ENCODE results near the gene TNIK.

Gene TNIK

DNA sequence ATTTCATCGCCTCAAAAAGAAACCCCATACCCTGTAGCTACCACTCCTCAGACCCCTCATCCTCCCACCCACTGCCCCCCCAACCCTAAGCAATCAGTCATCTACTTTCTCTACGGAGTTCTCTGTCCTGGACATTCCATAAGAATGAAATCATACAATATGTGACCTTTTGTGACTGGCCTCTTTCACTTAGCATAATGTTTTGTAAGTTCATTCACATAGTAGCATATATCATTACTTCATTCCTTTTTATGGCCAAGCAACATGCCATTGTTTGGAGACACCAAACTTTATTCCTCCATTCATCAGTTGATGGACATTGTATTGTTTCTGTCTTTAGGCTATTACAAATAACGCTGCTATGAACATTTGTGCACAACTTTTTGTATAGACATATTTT lies 64.2 kb downstream of the TNIK start:
- H3K36me3 ChIP-seq (ENCODE audit: insufficient read depth, low read length) = no peaks in the 10 kb centered on the region
- H3K4me2 ChIP-seq (ENCODE audit: low read length) = no peak overlapping the region
- H3F3A ChIP-seq (ENCODE audit: insufficient read depth, low read length) = no peaks in the 10 kb centered on the region
- no peak overlapping the region for H2AFZ ChIP-seq (ENCODE audit: low read length)
- no peaks in the 10 kb centered on the region for H3K4me1 ChIP-seq (ENCODE audit: insufficient read depth, low read length, severe bottlenecking)
- no peaks in the 10 kb centered on the region for H3K9me3 ChIP-seq (ENCODE audit: low read length)
- H3K9ac ChIP-seq (ENCODE audit: low read length) = no peak overlapping the region
- no peak for TF ChIP-seq EZH2 (IDR thresholded peaks at IDR 0.05; ENCODE audit: borderline replicate concordance, low read length)
- TF ChIP-seq, protein P1, sequence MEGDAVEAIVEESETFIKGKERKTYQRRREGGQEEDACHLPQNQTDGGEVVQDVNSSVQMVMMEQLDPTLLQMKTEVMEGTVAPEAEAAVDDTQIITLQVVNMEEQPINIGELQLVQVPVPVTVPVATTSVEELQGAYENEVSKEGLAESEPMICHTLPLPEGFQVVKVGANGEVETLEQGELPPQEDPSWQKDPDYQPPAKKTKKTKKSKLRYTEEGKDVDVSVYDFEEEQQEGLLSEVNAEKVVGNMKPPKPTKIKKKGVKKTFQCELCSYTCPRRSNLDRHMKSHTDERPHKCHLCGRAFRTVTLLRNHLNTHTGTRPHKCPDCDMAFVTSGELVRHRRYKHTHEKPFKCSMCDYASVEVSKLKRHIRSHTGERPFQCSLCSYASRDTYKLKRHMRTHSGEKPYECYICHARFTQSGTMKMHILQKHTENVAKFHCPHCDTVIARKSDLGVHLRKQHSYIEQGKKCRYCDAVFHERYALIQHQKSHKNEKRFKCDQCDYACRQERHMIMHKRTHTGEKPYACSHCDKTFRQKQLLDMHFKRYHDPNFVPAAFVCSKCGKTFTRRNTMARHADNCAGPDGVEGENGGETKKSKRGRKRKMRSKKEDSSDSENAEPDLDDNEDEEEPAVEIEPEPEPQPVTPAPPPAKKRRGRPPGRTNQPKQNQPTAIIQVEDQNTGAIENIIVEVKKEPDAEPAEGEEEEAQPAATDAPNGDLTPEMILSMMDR (IDR thresholded peaks at IDR 0.05; ENCODE audit: low read length) = no peak
- no peak overlapping the region for H3K27ac ChIP-seq (ENCODE audit: low read depth, low read length, poor library complexity, severe bottlenecking)
- H3K9me2 ChIP-seq (ENCODE audit: low read depth, low read length) = no peaks in the 10 kb centered on the region
- H3K27me3 ChIP-seq (ENCODE audit: insufficient read depth, low read length) = no peaks in the 10 kb centered on the region
- H3K4me3 ChIP-seq (ENCODE audit: low read depth, low read length, poor library complexity, severe bottlenecking) = no peak overlapping the region
- H4K20me1 ChIP-seq (ENCODE audit: insufficient read depth, low read length) = no peaks in the 10 kb centered on the region
- H3K79me2 ChIP-seq (ENCODE audit: insufficient read depth, low read length) = no peaks in the 10 kb centered on the region

DNA sequence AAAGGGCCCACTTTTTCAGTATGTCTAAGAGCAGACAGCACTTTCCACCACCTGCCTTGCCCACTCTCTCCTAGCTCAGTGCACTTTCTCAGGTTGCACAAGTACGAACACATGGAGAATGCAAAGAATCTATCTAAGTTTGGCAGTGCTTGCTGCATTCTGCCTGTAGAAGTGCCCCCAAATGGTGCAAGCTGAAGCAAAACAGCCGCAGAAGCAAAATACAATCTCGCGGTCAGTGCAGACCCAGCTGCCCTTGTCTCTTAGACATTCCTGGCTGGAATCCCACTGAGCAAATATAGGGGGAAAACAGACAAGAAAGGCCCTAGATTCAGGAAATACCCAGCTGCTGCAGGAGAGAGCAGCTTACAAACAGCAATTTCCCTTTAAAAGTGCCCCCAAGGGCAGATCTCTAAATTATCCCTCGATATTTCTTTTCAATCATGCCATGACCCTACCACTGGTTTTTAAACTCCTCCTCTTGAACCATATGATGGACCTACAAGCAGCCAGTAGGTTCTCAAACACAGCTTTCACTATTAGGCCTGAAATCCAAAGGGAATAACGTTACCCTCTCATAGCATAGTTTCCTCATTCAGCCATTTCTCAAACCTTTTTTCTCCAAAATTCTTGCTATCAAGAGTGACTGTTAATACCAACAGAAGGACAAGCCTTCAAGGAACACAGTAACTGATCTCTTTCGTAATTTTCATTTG lies 67.0 kb downstream of the TNIK start:
- H3F3A ChIP-seq (ENCODE audit: insufficient read depth, low read length) = no peaks in the 10 kb centered on the region
- H3K4me1 ChIP-seq (ENCODE audit: insufficient read depth, low read length, severe bottlenecking) = no peaks in the 10 kb centered on the region
- no peaks in the 10 kb centered on the region for H3K9me3 ChIP-seq (ENCODE audit: low read length)
- no peak overlapping the region for H3K4me2 ChIP-seq (ENCODE audit: low read length)
- no peak overlapping the region for H3K27ac ChIP-seq (ENCODE audit: low read depth, low read length, poor library complexity, severe bottlenecking)
- H3K27me3 ChIP-seq (ENCODE audit: insufficient read depth, low read length) = no peaks in the 10 kb centered on the region
- TF ChIP-seq, protein P1 (IDR thresholded peaks at IDR 0.05; ENCODE audit: low read length) = no peak
- no peak for TF ChIP-seq EZH2 (IDR thresholded peaks at IDR 0.05; ENCODE audit: borderline replicate concordance, low read length)
- no peak overlapping the region for H2AFZ ChIP-seq (ENCODE audit: low read length)
- H3K36me3 ChIP-seq (ENCODE audit: insufficient read depth, low read length) = no peaks in the 10 kb centered on the region
- no peaks in the 10 kb centered on the region for H3K9me2 ChIP-seq (ENCODE audit: low read depth, low read length)
- no peaks in the 10 kb centered on the region for H3K79me2 ChIP-seq (ENCODE audit: insufficient read depth, low read length)
- no peaks in the 10 kb centered on the region for H4K20me1 ChIP-seq (ENCODE audit: insufficient read depth, low read length)
- no peak overlapping the region for H3K4me3 ChIP-seq (ENCODE audit: low read depth, low read length, poor library complexity, severe bottlenecking)
- no peak overlapping the region for H3K9ac ChIP-seq (ENCODE audit: low read length)

DNA sequence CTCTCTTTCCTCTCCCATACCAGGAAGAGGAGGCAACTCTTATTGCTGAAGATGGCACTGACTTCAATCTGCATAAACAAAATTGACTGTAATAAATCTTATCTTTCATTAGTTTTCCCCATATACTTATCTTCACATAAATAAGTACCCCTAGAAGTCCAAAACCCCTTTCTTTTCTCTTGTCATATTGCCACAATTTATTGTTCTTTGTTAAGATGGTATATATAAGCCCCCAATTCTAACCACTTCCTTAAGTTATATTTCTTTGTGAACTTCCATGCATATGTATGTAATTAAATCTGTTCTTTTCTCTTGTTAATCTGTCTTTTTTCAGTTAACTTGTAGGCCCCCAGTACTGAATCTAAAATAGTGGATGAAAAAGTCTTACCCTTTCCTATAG lies 68.8 kb downstream of the TNIK start:
- Histone ChIP-seq H3K4me1 (ENCODE audit: insufficient read depth, low read length, severe bottlenecking) (no peaks in the 10 kb centered on the region), H3K9ac (ENCODE audit: low read length) (no peak overlapping the region), H3K79me2 (ENCODE audit: insufficient read depth, low read length) (no peaks in the 10 kb centered on the region), H3K9me2 (ENCODE audit: low read depth, low read length) (no peaks in the 10 kb centered on the region), H4K20me1 (ENCODE audit: insufficient read depth, low read length) (no peaks in the 10 kb centered on the region), H3K27me3 (ENCODE audit: insufficient read depth, low read length) (no peaks in the 10 kb centered on the region), H3K4me2 (ENCODE audit: low read length) (no peak overlapping the region), H3K9me3 (ENCODE audit: low read length) (no peaks in the 10 kb centered on the region), H3K27ac (ENCODE audit: low read depth, low read length, poor library complexity, severe bottlenecking) (no peak overlapping the region), H2AFZ (ENCODE audit: low read length) (no peak overlapping the region), H3K36me3 (ENCODE audit: insufficient read depth, low read length) (no peaks in the 10 kb centered on the region), H3F3A (ENCODE audit: insufficient read depth, low read length) (no peaks in the 10 kb centered on the region), H3K4me3 (ENCODE audit: low read depth, low read length, poor library complexity, severe bottlenecking) (no peak overlapping the region)
- TF ChIP-seq, protein P1 (IDR thresholded peaks at IDR 0.05; ENCODE audit: low read length) = no peak
- no peak for TF ChIP-seq EZH2 (IDR thresholded peaks at IDR 0.05; ENCODE audit: borderline replicate concordance, low read length)

Data from OCI-LY1 (cell line).